ENCODE results near the gene LMNB1.

- TF ChIP-seq CTCF (conservative IDR thresholded peaks at IDR 0.05) (no peak), ZFX (IDR thresholded peaks at IDR 0.05) (no peak)
Observed at GRCh38 chr5:126857472-126858410, 80.8 kb downstream of the LMNB1 start.
